ENCODE data around the gene PTGER1.

DNA sequence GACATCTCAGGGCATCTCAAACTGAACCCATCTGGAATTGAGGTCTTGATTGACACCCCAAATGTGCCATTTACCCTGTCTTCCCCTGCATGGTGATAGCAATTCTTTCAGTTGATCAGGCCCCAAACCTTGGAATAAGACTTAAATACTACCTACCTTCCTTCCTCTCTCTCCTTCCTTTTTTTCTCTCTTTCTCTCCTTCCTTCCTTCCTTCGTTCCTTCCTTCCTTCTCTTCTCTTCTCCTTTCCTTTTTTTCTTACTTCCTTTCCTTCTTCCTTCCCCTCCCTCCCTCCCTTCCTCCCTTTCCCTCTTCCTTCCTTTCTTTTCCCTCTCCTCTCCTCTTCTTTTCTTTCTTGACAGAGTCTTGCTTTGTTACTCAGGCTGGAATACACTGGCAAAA is 28.1 kb upstream of the PTGER1 start:
- TF ChIP-seq CTCF (conservative IDR thresholded peaks at IDR 0.05 in 1 of 2, IDR thresholded peaks at IDR 0.05 in 1 of 2; ENCODE audit: low read depth in 1 of 2, low read length in 2 of 2), result no peak
- TF ChIP-seq EZH2 (IDR thresholded peaks at IDR 0.05; ENCODE audit: low read length, missing control alignments), result no peak
